ENCODE data around the gene BCS1L.

Gene BCS1L

GRCh38 chr2:218659258-218659987, at the start of gene BCS1L, which contains the start of gene ZNF142:
Gene BCS1L, plus strand, starts transcription at chr2:218659683. Its CDS starts 1,305 bp downstream, at chr2:218660988.
Gene ZNF142, minus strand, starts transcription at chr2:218659623. Its CDS starts 3,194 bp downstream, at chr2:218656429.
- H3K27me3 ChIP-seq (replicated peaks), result no peaks in the 10 kb centered on the region
- DNase-seq, result peak; percentile 88
- in situ Hi-C loops (cut with HindIII; ENCODE audit: low pct_ligation_motif_present, low sequenced_read_pairs), result no loop called here
- H3K4me3 ChIP-seq (ENCODE audit: low read depth, low read length), result peak within 1 kb of the TSS; percentile 94
- H3K36me3 ChIP-seq (replicated peaks), result peaks cover 50% of the 10 kb centered on the region
- TF ChIP-seq CTCF (IDR thresholded peaks at IDR 0.05; ENCODE audit: low read depth, low read length, missing control alignments), result no peak
- peak within 1 kb of the TSS; percentile 43 for H3K27ac ChIP-seq

GRCh38 chr2:218615868-218616315, 43.6 kb upstream of the BCS1L start:
- H3K4me3 ChIP-seq (ENCODE audit: low read depth, low read length), result no peak overlapping the region
- DNase-seq, result no peak
- in situ Hi-C loops (cut with HindIII; ENCODE audit: low pct_ligation_motif_present, low sequenced_read_pairs), result no loop called here
- no peaks in the 10 kb centered on the region for H3K27me3 ChIP-seq (replicated peaks)
- TF ChIP-seq CTCF (IDR thresholded peaks at IDR 0.05; ENCODE audit: low read depth, low read length, missing control alignments), result no peak
- H3K36me3 ChIP-seq (replicated peaks), result no peaks in the 10 kb centered on the region
- no peak overlapping the region for H3K27ac ChIP-seq

GRCh38 chr2:218618102-218618860, 41.2 kb upstream of the BCS1L start:
- in situ Hi-C loops (cut with HindIII; ENCODE audit: low pct_ligation_motif_present, low sequenced_read_pairs), result no loop called here

GRCh38 chr2:218621007-218621406, 38.5 kb upstream of the BCS1L start:
- H3K27me3 ChIP-seq (replicated peaks), result no peaks in the 10 kb centered on the region
- no peak overlapping the region for H3K4me3 ChIP-seq (ENCODE audit: low read depth, low read length)
- no peak overlapping the region for H3K27ac ChIP-seq
- DNase-seq, result no peak
- in situ Hi-C loops (cut with HindIII; ENCODE audit: low pct_ligation_motif_present, low sequenced_read_pairs), result no loop called here
- H3K36me3 ChIP-seq (replicated peaks), result no peaks in the 10 kb centered on the region
- no peak for TF ChIP-seq CTCF (IDR thresholded peaks at IDR 0.05; ENCODE audit: low read depth, low read length, missing control alignments)

More at GRCh38 chr2:218618102-218618860, 41.2 kb upstream of the BCS1L start:
- no peaks in the 10 kb centered on the region for H3K36me3 ChIP-seq (replicated peaks)
- H3K4me3 ChIP-seq (ENCODE audit: low read depth, low read length), result no peak overlapping the region
- H3K27ac ChIP-seq, result no peak overlapping the region
- DNase-seq, result no peak
- no peaks in the 10 kb centered on the region for H3K27me3 ChIP-seq (replicated peaks)
- TF ChIP-seq CTCF (IDR thresholded peaks at IDR 0.05; ENCODE audit: low read depth, low read length, missing control alignments), result no peak

- Histone ChIP-seq H3K27me3 (replicated peaks) (no peaks in the 10 kb centered on the region), H3K36me3 (replicated peaks) (no peaks in the 10 kb centered on the region), H3K27ac (no peak overlapping the region), H3K4me3 (ENCODE audit: low read depth, low read length) (no peak overlapping the region)
- no peak for DNase-seq
- in situ Hi-C loops (cut with HindIII; ENCODE audit: low pct_ligation_motif_present, low sequenced_read_pairs), result no loop called here
- TF ChIP-seq CTCF (IDR thresholded peaks at IDR 0.05; ENCODE audit: low read depth, low read length, missing control alignments), result no peak
Observed at GRCh38 chr2:218622606-218623365, 36.7 kb upstream of the BCS1L start.
